CD14-positive monocyte (primary cell): ENCODE results near the gene CTAGE8. TPM values are rescaled to one million over a fixed set of nuclear protein-coding genes. Genes with fewer than 3 reads are reported as not detected.
"Not testable (repeated sequence)": the region's sequence is repeated elsewhere in the genome, so short reads cannot be mapped to it uniquely, and the experiment has no call there.

Experiments
- DNase-seq, 3 donors: peaks; one replicate each; pipeline ENCODE4 v3.0.0-alpha.2; 2011 to 2022
- H2AFZ ChIP-seq: 2 replicates; pipeline ENCODE4 v1.6.0; 2012; ENCODE audit warnings: mild to moderate bottlenecking, low read depth, low read length, inconsistent platforms; ENCODE audit not compliant: insufficient read depth, poor library complexity, severe bottlenecking
- H3K27ac ChIP-seq, 2 donors: 1 replicate in 1 of 2; 2 replicates in 1 of 2; pipeline ENCODE4 v1.5.1; 2012 to 2013; ENCODE audit warnings: low read length in 2 of 2, control low read depth in 1 of 2, inconsistent platforms in 1 of 2, low read depth in 1 of 2, mild to moderate bottlenecking in 1 of 2
- H3K27me3 ChIP-seq, 2 donors: one replicate each; pipeline versions ENCODE4 v1.6.0 to v1.6.1; 2011 to 2013; ENCODE audit warnings: low read length in 2 of 2; ENCODE audit not compliant: control insufficient read depth in 2 of 2, insufficient read depth in 2 of 2
- H3K36me3 ChIP-seq, 2 donors: replicated peaks in 1 of 2; 1 replicate in 1 of 2; 2 replicates in 1 of 2; pipeline versions ENCODE4 v1.5.1 to v1.6.1; 2012 to 2013; ENCODE audit warnings: low read length in 2 of 2, control low read depth in 1 of 2, inconsistent platforms in 1 of 2, mild to moderate bottlenecking in 1 of 2; ENCODE audit not compliant: insufficient read depth in 2 of 2, control insufficient read depth in 1 of 2
- H3K4me1 ChIP-seq, 2 donors: 1 replicate in 1 of 2; 2 replicates in 1 of 2; pipeline versions ENCODE4 v1.5.1 to v1.6.1; 2012 to 2013; ENCODE audit warnings: low read length in 2 of 2, control low read depth in 1 of 2, inconsistent platforms in 1 of 2, mild to moderate bottlenecking in 1 of 2, moderate library complexity in 1 of 2; ENCODE audit not compliant: insufficient read depth in 2 of 2, control insufficient read depth in 1 of 2
- H3K4me2 ChIP-seq: replicated peaks from 2 replicates; pipeline ENCODE3; 2012; ENCODE audit warnings: low read length, moderate library complexity, mild to moderate bottlenecking; ENCODE audit not compliant: poor library complexity, severe bottlenecking; ENCODE audit errors: extremely low read depth
- H3K4me3 ChIP-seq, 3 experiments: fragments of 200-600 bp in 1 of 3; sonication (generic) in 1 of 3; replicated peaks in 1 of 3; 1 replicate in 2 of 3; 2 replicates in 1 of 3; pipeline ENCODE4 v1.5.1; 2011 to 2013; ENCODE audit warnings: low read length in 3 of 3, mild to moderate bottlenecking in 3 of 3, control low read depth in 2 of 3, low read depth in 2 of 3, inconsistent platforms in 1 of 3, moderate library complexity in 1 of 3
- H3K79me2 ChIP-seq: 2 replicates; pipeline ENCODE4 v1.6.0; 2012; ENCODE audit warnings: mild to moderate bottlenecking, control low read depth, inconsistent platforms, low read length, moderate library complexity; ENCODE audit not compliant: insufficient read depth
- H3K9ac ChIP-seq: 2 replicates; pipeline ENCODE4 v1.6.0; 2017; ENCODE audit warnings: low read length, mild to moderate bottlenecking; ENCODE audit not compliant: insufficient read depth, poor library complexity, severe bottlenecking
- H3K9me3 ChIP-seq, 2 donors: replicated peaks in 1 of 2; 1 replicate in 1 of 2; 2 replicates in 1 of 2; pipeline versions ENCODE4 v1.5.1 to v1.6.1; 2012 to 2013; ENCODE audit warnings: low read length in 2 of 2, control low read depth in 1 of 2; ENCODE audit not compliant: control insufficient read depth in 1 of 2, insufficient read depth in 1 of 2
- H4K20me1 ChIP-seq: 2 replicates; pipeline ENCODE4 v1.6.0; 2012; ENCODE audit warnings: mild to moderate bottlenecking, low read length, control low read depth, moderate library complexity; ENCODE audit not compliant: insufficient read depth
- H3K27ac Mint-ChIP-seq, 7 donors: one replicate each; pipeline ENCODE4 v1.8.0; 2020; ENCODE audit warnings: mild to moderate bottlenecking in 7 of 7, mixed read lengths in 7 of 7, moderate library complexity in 6 of 7, inconsistent platforms in 2 of 7
- H3K27me3 Mint-ChIP-seq, 3 donors: one replicate each; pipeline ENCODE4 v1.8.0; 2021 to 2022; ENCODE audit warnings: low read depth in 3 of 3, mild to moderate bottlenecking in 3 of 3, mixed read lengths in 3 of 3, moderate library complexity in 3 of 3, inconsistent platforms in 1 of 3
- H3K36me3 Mint-ChIP-seq, 2 donors: one replicate each; pipeline ENCODE4 v1.8.0; 2020; ENCODE audit warnings: mixed read lengths in 2 of 2, inconsistent platforms in 1 of 2, mild to moderate bottlenecking in 1 of 2
- H3K4me1 Mint-ChIP-seq: one replicate; pipeline ENCODE4 v1.8.0; 2020; ENCODE audit warnings: mild to moderate bottlenecking, mixed read lengths
- H3K4me3 Mint-ChIP-seq, 2 donors: one replicate each; pipeline ENCODE4 v1.8.0; 2020; ENCODE audit warnings: mild to moderate bottlenecking in 2 of 2, mixed read lengths in 2 of 2, moderate library complexity in 1 of 2
- H3K9me3 Mint-ChIP-seq, 7 donors: one replicate each; pipeline ENCODE4 v1.8.0; 2020 to 2022; ENCODE audit warnings: mixed read lengths in 7 of 7, mild to moderate bottlenecking in 6 of 7, moderate library complexity in 6 of 7, inconsistent platforms in 2 of 7
- WGBS: methylation state at CpG from one replicate; pipeline ENCODE4 v1.1.5; 2013; ENCODE audit warnings: missing lambda C conversion rate; ENCODE audit not compliant: insufficient coverage; 5-methylcytosine and 5-hydroxymethylcytosine counted together
- intact Hi-C, 2 donors: fragments of 100-400 bp; cut with micrococcal nuclease; formaldehyde crosslinking; loops; one replicate each; pipeline versions ENCODE4 v1.15.0 to v1.15.1; 2023
- polyA plus RNA-seq, 3 donors: library from polyadenylated mRNA; depleted of rRNA in 1 of 3; unstranded in 2 of 3; stranded (reverse) in 1 of 3; fragments of 300-500 nt in 2 of 3; fragments of >200 nt in 1 of 3; fragmentation: Illumina TruSeq in 2 of 3; gene quantifications; 1 replicate in 2 of 3; 2 replicates in 1 of 3; pipeline ENCODE4 v1.2.3, GENCODE V29; 2012 to 2021

CTAGE8 gene
- polyA plus RNA-seq, 3 donors, result not detected

- H3K79me2 ChIP-seq, DNase-seq, H2AFZ ChIP-seq, H3K27ac ChIP-seq, H3K9me3 ChIP-seq, H3K36me3 ChIP-seq, H3K27me3 Mint-ChIP-seq, H3K4me3 ChIP-seq, H3K4me1 ChIP-seq, H3K4me2 ChIP-seq, H3K27ac Mint-ChIP-seq, H3K9me3 Mint-ChIP-seq, H3K4me3 Mint-ChIP-seq, H3K36me3 Mint-ChIP-seq, intact Hi-C loops, H4K20me1 ChIP-seq, H3K4me1 Mint-ChIP-seq, H3K27me3 ChIP-seq, H3K9ac ChIP-seq: not testable (repeated sequence)
- no CpG with 5 or more reads among the region's 4 CpGs for WGBS
Measured at GRCh38 chr7:144226866-144227265, 42.2 kb downstream of the CTAGE8 start.

GRCh38 chr7:144223675-144224074, 45.4 kb downstream of the CTAGE8 start:
- intact Hi-C loops, H3K79me2 ChIP-seq, H4K20me1 ChIP-seq, H3K4me2 ChIP-seq, H3K36me3 Mint-ChIP-seq, H3K27me3 Mint-ChIP-seq, H3K4me1 Mint-ChIP-seq, H3K27ac ChIP-seq, H3K9me3 ChIP-seq, H3K9ac ChIP-seq, H2AFZ ChIP-seq, H3K36me3 ChIP-seq, H3K4me1 ChIP-seq, DNase-seq, H3K27me3 ChIP-seq, H3K4me3 Mint-ChIP-seq, H3K27ac Mint-ChIP-seq, H3K4me3 ChIP-seq, H3K9me3 Mint-ChIP-seq: not testable (repeated sequence)

DNA sequence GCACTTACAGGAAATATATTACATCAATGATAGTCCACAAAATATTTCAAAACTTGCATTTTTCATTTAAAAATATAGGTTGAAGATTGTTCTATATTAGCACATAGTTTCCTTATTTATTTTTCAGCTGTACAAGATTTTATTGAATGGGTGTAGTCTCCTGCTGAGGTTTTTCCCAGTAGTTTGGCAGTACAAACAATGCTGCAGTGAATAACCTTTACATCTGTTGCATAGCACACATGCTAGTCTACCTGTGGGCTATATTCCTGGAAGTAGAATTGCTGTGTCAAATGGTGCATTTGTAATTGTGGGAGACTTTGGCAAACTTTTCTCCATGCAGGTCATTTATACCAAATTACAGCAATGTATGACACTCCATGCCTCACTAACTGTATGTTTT, 48.6 kb downstream of the CTAGE8 start:
- H3K9me3 Mint-ChIP-seq, H3K9ac ChIP-seq, H3K4me3 ChIP-seq, H3K4me3 Mint-ChIP-seq, H3K9me3 ChIP-seq, H3K36me3 Mint-ChIP-seq, DNase-seq, H4K20me1 ChIP-seq, H3K79me2 ChIP-seq, H3K4me2 ChIP-seq, H3K27me3 Mint-ChIP-seq, H3K4me1 ChIP-seq, H2AFZ ChIP-seq, H3K27ac ChIP-seq, intact Hi-C loops, H3K36me3 ChIP-seq, H3K27ac Mint-ChIP-seq, H3K27me3 ChIP-seq, H3K4me1 Mint-ChIP-seq: not testable (repeated sequence)

DNA sequence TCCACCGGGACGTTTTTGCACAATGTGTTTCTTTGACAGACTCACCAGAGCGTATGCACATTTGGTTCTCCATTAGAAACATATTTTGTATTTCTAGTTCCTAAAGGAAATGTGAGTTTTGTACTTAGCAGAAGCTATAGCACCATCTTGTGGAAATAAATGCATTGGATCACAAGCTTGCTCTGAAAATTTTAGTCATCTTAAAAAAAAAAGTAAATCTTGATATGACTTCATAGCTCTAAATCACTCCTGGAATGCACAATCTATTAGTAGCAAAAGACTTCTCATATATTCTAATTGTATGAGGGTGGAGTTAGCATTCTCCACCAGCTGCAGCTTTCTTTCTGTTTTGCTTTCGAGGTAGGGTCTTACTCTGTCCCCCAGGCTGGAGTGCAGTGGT, 49.9 kb downstream of the CTAGE8 start:
- H2AFZ ChIP-seq, H3K4me2 ChIP-seq, H3K9ac ChIP-seq, intact Hi-C loops, H3K27me3 Mint-ChIP-seq, H3K27ac ChIP-seq, H3K36me3 ChIP-seq, H3K9me3 ChIP-seq, H3K27me3 ChIP-seq, H3K9me3 Mint-ChIP-seq, H3K4me1 ChIP-seq, H3K4me3 ChIP-seq, H4K20me1 ChIP-seq, H3K27ac Mint-ChIP-seq, H3K79me2 ChIP-seq, H3K4me1 Mint-ChIP-seq, H3K36me3 Mint-ChIP-seq, H3K4me3 Mint-ChIP-seq, DNase-seq: not testable (repeated sequence)
- no CpG with 5 or more reads among the region's 4 CpGs for WGBS

DNA sequence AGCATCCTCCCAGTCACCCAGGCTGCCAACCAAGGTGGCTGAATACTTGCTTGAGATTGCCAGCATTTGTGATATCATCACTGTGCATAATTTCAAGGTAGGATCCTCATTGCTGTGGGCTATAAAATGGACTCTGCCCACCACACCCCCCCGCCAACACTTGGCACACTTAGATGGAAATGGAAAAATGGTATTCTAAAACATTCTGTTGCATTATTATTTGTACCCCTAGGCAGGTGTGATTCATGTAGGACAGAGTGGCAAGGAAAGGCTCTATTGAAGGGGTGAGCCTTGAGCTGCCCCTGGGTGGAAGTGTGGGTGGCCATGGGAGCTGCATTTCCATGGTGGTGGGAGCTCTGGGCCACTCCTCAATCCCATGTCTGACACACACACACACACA, 50.5 kb downstream of the CTAGE8 start:
- intact Hi-C loops, H3K27ac ChIP-seq, H3K4me3 ChIP-seq, H3K36me3 ChIP-seq, H3K79me2 ChIP-seq, H3K4me2 ChIP-seq, H3K4me1 Mint-ChIP-seq, H3K4me1 ChIP-seq, H3K36me3 Mint-ChIP-seq, H3K27me3 ChIP-seq, H3K27ac Mint-ChIP-seq, H4K20me1 ChIP-seq, H3K4me3 Mint-ChIP-seq, H2AFZ ChIP-seq, H3K9me3 ChIP-seq, H3K9me3 Mint-ChIP-seq, H3K27me3 Mint-ChIP-seq, DNase-seq, H3K9ac ChIP-seq: not testable (repeated sequence)
- WGBS, result no CpG with 5 or more reads among the region's 1 CpG
